ENCODE data around the gene DEPDC1.

DNA sequence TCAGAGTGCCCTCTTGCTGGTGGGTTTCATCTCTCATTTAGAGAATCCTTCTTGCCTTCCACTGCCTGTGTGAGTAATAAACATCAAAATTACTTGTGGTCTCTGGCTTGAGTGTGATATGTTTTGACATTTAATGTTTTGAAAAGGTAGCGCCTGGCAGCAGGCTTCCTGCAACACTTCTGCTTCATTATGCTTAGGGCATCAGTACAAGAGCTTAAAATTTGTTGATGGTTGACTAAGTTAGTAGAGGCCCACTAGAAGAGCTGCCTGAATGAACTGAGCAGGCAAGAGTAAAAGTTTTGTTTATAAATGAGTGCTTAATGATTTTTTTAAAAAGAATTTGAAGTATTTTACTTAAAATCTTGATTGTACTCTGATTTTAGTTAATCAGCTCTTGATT is 40.7 kb downstream of the DEPDC1 start:
- TF ChIP-seq SUZ12 (IDR thresholded peaks at IDR 0.05), result no peak
- TF ChIP-seq FOXA1 (IDR thresholded peaks at IDR 0.05), result no peak
- no peak for TF ChIP-seq PKNOX1 (IDR thresholded peaks at IDR 0.05)
- TF ChIP-seq ELF4 (IDR thresholded peaks at IDR 0.05), result no peak
- no peak for TF ChIP-seq SP1 (IDR thresholded peaks at IDR 0.05)
- no peak for TF ChIP-seq TARDBP (IDR thresholded peaks at IDR 0.05)
- TF ChIP-seq HDGF (IDR thresholded peaks at IDR 0.05; ENCODE audit: borderline replicate concordance), result no peak
- no peak for TF ChIP-seq FOXK2 (IDR thresholded peaks at IDR 0.05)
- TF ChIP-seq ARNT (IDR thresholded peaks at IDR 0.05), result no peak
- TF ChIP-seq NFRKB (IDR thresholded peaks at IDR 0.05), result no peak

Measured in HEK293T (cell line).